CD4-positive, alpha-beta T cell treated with Interleukin-4 for 1 hour (primary cell): ENCODE results near the gene DYNC1H1.

ENCODE experiments used
- DNase-seq, 2 donors: peaks; one replicate each; pipeline ENCODE4 v3.0.0-alpha.2; 2020 to 2022

Gene DYNC1H1

DNA sequence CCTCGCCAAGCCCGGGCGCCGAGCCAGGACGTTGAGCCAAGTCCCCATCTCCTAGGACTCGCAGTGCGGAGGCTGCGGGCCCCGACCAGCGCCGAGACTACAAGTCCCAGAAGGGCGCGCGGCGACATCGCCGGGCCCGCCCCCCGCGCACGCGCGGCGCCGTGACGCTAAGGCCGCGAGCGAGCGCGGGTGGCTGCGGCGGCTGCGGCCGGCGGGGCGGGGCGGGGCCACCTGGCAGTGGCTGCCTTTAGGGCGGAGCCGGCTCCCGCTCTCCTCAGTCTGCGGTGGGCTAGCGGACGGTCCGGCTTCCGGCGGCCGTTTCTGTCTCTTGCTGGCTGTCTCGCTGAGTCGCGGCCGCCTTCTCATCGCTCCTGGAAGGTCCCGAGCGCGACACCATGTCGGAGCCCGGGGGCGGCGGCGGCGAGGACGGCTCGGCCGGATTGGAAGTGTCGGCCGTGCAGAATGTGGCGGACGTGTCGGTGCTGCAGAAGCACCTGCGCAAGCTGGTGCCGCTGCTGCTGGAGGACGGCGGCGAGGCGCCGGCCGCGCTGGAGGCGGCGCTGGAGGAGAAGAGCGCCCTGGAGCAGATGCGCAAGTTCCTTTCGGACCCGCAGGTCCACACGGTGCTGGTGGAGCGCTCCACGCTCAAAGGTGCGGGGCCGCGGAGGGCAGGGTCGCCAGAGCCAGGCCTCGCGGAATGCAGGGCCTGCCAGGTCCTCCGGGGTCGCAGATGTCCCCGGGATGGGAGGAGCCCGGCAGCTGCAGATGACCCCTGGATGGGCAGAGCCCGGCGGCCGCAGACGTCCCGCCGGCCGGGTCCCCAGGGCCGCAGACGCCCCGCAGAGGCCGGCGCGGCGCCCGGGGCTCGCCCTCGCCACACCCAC is at the start of gene DYNC1H1:
TSS of gene DYNC1H1 (plus strand) at position 277 of the 884 bp plus-strand sequence. CDS start at position 396, 119 bp downstream.
- DNase-seq = peak; percentile 89

DNA sequence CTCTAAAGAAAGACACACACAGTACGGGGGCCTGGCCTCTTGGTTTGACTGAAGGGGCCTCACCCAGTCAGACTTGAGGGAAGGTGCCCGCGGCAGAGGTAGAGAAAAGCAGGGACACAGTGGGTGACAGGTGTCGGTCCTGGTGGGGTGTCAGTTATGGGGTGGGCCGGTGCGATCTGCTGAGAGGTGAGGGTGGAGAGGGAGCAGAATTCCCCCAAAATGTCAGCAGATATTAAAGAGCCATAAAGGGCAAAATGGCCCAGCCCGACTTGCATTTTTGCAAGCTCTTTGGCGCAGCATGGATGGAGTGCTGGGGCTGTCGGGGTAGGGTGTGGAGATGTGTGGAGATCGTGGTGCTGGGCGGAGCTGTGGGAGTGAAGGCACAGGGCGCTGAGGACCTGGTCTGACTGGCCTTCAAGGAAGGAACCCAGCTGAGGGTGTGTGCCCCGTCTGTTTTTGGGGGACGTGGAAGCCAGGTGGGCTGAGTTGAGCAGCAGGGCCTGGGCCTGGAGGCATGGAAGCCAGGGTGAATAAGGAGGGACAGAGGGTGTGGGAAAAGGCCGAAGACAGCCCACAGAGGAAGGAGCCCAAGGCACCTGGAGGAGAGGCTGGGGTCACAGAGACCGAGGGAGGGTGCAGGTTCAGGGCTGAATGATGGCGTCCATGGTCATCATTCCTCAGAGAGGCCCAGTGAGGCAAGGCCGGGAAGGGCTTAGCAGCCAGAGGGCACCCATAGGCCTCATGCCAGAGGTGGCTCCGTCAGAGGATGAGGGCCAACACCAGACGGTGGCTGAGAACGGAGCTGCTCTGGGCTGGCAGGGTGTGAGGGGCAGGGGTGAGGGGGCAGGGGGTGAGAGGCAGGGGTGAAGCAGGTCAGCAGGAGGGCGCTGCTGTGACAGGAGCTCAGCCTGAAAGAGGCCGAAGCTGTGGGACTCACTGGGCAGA is 48.2 kb upstream of the DYNC1H1 start:
- no peak for DNase-seq

DNA sequence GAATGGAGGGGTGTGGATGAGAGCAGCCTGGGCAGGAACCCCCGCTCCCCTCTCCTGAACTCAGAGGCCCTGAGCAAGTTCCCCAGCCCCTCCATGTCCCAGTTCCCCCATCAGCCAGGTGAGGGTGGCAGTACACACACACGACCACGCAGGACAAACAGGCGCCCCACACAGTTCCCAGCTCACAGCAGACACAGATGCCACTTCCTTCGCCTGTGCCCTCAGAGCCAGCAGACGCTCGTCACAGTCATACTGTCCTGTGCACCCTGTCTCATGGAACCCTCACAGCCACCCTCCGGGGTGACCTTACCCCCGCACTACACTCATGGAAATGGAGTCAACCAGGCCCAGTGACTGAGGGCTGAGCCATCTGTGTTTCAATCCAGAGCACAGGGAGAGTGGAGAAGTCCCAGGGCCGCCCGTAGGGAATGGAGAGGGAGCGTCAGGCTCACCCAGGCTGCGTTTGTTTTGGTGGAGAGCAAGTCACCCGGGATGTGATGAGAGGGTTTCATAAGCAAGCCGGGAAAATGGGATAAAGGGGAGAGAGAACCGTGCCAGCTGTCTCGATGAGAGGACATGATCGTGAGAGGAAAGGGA is 47.5 kb upstream of the DYNC1H1 start:
- DNase-seq = no peak

DNA sequence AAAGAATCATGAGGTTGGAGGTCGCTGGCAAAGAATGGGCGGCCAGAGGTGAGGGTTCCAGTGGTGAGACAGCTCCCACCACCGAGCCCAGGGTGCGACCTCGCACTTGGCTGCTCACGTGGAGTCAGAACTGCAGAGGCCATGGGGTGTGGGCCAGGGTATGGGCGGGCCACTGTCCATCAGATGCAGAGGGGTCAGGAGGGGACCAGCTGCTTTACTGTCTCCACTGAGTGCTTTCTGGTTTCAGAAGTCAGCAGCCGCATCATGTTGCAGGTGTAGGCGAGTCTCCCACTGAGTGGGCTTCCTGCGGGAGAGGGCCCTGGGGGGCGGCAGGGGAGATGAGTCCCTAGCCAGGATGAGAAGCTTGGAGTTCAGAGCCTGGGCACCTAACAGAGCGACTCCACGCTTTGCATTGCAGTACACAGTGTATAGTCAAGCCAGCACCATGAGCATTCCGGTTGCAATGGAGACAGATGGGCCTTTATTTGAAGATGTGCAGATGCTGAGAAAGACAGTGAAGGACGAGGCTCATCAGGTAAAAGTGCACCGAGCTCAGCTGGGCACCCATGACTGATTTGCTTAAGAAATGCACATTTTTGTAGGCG is 46.9 kb upstream of the DYNC1H1 start:
- no peak for DNase-seq

DNA sequence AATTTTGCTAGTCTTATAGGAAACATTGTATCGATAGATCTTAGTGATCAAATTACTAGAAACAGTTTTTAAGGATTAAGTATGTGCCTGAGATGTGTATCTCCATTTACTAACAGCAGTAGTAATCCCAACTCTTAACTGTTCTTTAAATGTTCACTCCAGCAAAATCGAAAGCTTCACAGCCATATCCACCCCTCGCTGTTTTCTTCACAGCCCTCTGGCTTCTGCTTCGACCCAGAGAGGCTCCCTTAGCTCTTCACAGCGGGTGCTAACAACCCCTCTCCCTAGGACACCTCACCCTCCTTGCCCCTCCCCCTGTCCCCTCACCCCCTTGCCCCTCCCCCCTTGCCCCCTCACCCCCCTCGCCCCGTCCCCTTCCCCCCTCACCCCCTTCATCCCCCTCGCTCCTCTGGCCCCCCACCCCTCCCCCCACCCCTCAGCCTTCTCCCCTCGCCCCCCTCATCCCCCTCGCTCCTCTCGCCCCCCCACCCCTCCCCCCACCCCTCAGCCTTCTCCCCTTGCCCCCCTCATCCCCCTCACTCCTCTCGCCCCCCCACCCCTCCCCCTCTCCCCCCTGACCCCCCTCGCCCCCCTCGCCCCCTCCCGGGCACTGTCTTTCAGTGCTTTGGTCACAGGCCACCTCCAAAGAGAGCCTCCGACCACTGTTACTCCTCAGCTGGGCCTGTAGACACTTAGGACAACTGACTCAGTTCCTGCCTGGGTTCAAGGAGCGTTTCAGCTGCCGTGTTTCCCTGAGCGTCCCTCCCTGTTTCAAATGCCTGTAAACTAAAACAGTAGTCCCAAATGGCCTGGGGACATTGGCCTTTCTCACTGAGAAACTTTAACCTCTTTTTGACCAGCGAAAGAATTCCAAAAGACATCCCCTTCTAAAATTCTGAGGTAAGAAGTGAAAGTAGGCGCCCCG is 46.0 kb upstream of the DYNC1H1 start:
- DNase-seq = no peak

DNA sequence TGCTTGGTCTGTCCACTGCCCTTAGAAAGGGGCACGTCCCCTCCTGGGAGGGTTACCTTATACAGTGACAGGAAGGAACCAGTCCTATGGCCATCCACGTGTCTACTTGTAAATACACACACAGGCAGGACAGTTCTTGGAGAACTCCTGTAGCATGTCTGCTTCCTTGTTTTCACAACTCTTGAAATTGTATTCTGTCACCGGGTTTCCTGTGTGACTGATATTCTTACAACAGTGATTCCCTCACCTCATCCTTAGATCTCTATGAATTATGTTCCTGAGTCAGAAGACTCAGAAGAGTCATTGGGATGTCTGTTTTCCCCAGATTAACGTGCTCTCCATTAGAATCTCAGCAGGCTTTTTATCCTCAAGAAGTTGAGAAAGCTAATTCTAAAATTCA is 44.1 kb upstream of the DYNC1H1 start:
- no peak for DNase-seq

DNA sequence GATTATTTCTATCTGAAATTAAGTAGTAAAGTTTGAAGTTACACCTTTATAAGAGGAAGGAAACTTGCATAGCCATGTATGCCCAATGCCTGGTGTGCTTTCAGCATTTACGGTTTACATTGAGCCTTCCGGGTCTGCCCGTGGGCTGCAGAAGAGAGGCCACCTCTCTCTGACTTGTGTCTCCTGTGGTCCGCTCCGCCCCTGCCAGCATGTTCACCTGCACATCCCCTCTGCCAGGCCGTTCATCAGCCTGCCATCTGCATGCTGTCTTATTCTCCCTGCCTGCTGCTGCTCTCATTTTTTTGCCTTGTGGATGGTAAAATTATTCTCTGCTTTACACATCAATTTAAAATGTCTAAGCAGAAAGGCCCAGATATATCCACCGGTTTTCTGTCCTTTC is 41.5 kb upstream of the DYNC1H1 start:
- DNase-seq = no peak

DNA sequence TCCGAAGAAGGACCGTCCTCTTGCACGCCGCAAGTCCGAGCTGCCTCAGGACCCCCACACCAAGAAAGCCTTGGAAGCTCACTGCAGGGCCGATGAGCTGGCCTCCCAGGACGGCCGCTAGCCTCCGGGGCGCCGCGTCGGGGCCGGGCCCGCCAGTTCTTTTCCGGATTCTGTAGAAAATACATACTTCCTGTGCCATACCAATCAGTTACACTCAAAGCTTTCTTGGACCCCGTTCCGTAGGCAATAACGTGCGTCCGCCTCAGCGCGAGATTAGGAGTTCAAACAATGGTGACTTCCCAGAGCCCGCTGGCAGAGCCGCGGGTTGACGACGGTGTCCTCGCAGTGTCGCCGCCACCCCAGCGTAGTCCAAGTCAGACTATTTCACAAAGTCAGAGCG is 39.2 kb upstream of the DYNC1H1 start:
- DNase-seq = no peak

DNA sequence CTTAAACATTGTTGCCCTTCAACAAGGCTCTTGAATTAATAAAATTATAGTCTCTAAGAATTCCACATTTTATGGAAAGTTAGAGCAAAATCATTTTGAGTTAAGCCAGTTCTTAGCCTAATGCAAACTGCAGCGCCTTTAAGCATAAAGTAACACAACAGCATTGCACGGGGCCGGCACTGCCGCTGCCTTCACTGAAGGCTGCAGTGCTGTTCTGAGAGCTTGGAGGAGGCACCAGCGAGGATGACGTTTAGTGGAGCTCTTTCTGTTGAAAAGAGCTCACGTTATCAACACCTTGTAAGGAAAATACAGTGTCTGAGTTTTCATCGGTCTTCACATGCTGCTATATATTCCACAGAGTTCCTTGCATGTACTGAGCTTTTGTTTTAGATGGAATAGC is 38.3 kb upstream of the DYNC1H1 start:
- DNase-seq = no peak

DNA sequence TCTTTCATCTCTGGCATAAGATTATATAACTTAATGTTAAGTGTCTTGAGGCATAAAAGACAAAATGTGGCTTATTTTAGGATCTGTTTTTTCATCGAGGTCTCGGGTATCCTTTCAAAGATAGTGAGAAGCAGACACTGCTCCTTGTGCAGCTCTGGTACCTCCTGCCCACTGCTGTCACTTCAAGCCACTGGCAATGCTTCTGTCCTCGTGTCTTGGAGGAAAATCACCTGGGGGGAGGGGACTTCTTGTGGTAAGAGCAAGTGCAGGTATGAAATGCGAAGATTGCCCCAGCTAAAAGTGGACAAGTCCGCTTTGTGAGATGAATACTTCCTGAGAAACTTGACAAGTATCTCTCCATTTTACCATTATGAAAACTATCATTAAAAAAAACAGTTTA is 37.8 kb upstream of the DYNC1H1 start:
- DNase-seq = no peak

DNA sequence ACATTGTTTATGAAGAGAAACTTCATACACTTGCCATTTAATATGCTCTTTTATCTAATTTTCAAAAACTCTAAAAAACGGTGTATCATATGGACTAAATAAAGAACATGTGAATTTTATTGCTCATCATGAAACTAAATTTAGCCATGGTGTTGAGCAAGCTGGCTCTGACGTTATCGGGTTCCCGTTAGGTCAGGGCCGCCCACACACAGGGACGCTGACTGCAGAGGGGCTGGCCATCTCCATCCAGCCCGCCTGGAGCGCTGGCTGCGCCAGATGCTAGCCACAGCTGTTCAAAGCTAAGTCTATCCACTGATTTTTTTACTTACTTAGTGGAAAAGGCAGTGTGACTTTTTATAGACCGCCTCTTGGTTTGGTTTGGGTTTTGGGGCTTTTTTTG is 36.5 kb upstream of the DYNC1H1 start:
- DNase-seq = peak in 1 of 2 donors; percentile 37

DNA sequence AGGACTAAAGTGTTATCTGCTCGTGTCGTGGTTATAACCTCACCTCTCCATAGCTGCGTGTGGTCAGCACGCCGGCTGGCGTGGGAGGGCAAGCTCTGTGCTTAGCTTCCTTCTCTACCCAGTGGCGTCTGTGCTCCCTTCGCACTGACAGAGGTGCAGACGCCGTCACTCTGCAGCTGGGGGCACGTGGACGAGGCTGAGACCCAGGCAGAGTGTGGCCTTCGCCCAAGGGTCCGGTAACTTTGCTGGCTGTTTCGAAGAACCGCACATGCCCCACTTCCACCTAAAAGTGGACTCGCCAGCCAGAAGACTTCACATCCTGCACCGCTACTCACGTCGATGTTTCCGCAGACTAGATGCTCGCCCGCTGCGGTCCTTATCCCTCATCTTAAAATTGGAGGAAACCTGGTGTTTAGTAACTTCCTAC is 35.9 kb upstream of the DYNC1H1 start:
- no peak for DNase-seq

DNA sequence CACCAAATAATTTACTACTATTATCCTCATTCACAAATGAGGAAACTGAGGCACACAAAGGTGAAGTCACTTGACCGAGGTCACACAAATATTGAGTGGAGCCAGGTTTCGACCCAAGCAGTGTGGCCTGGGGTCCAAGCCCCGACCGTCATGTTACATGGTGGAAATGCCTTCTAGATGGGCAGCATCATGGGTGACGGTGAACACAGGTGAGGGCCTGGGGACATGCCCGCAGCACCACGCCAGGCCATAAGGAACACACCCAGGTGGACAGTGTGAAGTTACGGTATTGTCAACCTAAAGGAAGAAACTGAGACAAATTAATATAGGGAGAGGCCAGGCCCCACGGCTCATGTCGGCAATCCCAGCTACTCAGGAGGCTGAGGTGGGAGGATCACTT is 35.3 kb upstream of the DYNC1H1 start:
- DNase-seq = no peak

DNA sequence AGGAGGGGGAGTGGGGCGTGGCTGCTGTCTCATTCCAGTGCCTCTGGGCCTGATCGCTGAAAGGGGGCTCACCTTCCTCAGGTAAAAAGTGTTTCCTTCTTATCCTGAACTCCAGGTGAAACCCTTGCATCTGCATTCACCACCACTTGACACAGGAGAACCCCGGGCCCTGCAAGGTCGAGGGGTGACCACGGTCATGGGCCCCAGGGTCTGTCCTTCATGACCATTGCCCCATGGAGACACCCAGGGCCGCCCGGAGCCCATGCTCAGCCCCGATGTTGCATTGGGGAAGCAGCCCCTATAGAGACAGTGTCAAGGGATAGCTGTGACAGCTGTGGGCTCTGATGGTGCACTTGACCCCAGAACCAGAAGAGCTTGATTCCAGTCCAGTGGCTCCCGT is 34.4 kb upstream of the DYNC1H1 start:
- DNase-seq = no peak

DNA sequence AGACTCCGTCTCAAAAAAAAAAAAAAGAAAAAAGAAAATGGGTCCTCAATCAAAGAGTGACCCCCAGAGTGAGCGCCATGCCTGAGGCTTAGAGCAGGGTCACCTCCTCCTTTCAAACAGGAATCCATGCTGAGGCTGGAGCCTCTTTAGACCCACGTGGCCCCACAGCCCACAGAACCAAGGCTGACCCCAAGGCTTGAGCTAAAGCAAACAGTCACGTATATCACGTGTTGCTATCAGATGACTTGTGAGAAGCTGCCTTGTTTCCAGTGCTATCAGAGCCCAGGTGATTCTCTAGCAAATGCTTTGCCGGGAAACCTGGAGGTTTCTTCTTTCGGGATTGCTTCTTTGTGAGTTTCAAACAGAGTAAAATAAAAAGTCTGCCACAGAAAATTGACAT is 31.7 kb upstream of the DYNC1H1 start:
- no peak for DNase-seq

DNA sequence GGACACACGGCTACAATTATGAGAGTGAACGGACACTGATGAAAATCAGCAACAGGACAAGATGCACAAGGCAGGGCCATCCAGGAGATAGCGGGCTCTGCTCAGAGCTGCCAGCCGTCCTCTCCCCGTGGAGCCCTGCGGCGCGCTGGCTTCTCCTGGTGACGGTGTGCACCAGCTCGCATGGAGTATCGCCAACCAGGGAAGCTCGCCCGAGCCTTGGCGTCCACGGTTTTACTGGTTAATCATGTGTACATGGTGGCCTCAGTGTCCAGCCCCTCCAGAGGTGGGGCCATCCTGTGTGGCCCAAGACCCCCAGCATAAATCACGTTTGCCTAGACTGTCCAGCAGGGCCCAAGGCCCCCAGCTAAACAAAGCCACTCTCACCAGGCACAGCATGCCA is 31.2 kb upstream of the DYNC1H1 start:
- DNase-seq = no peak

DNA sequence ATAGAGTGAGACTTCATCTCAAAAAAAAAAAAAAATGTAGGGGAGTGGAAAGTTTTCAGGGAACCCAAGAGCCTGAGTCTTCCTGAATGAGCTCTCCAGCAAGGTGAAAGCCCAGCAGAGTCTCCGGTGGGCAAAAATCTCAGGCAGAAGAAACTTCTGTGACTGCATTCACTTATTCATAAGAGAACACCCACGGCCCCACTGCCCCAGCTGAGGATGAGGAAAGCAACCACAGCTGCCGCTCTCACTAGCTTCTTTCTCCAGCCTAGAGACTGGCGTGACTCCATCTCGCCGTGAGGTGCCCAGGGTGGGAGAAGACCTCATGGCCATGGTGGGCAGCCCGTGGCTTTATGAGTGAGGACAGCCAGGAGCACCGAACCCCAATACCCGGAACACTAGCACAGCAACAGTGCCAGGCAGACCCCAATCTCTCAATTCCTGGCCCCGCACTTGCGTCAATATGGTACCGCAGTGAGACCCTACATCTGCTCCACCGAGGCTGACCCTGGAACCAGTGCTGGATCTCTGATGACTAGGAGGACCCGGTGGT is 29.7 kb upstream of the DYNC1H1 start:
- DNase-seq = no peak

DNA sequence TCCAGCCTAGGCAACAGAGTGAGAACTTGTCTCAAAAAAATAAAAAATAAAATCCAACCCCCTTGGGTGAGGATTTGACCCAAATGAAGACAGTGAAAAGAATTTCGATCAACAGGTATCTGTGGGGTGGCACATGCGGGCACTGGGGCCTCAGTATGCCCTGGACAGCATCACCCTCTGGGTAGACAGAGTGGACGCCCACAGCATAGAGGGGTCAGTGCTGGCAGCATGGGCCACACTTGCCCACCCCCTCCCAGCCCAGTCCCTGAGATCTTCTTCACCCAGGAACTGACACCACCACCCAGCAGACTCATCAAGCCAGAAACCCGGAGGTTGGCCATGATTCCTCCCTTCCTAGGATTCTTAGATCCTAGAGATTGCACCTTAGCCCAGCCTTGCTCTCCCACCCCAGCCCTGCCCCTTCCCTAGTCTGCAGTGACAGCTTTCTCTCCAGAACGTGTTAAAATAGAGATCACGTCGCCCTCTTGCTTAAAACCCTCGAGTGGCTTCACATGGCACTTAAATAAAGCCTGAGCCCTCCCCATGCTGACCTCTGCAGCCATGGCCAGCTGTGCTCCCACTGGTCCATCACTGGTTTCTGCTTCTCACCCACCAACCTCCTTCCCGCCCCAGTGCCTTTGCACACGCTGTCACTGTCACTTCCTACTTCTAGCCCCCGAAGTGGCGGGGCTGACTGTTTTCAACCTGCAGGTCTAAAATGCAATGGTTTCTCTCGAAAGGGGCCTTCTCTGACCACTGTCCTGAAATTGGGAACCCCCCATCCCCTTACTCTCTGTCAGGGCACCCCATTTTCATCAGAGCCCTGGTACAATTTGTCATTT is 26.2 kb upstream of the DYNC1H1 start:
- DNase-seq = no peak

DNA sequence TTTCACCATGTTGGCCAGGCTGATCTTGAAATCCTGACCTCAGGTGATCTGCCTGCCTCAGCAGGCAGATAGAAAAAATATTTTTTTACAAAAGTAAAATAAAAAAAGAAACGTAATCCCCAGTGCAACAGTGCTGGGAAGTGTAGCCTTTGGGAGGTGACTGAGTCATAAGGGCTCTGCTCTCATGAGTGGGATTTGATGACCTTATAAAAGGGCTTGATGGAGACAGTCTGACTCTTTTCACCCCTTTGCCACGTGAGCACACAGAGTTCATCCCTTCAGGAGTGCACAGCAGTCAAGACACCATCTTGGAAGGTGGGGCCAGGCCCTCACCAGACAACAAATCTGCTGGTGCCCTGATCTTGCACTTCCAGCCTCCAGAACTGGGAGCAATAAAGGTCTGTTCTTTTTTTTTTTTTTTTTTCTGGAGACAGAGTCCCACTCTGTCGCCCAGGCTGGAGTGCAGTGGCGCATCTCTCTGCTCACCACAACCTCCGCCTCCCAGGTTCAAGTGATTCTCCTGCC is 24.7 kb upstream of the DYNC1H1 start:
- DNase-seq = no peak

DNA sequence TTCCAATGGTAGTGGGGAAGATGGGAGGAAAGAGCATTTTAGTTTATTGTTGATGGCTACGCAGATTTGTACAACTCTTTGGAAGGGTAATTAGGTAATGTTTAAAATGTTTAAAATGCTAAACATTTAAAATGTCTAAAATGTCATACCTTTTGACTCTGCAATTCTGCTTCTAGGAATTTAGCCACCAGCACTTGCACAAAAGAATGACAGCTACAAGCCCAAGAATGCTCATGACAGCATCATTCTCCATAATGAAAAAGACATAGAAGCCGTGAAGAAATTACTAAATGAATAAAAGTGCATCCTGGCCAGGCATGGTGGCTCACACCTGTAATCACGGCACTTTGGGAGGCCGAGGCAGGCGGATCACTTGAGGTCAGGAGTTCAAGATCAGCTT is 19.9 kb upstream of the DYNC1H1 start:
- no peak for DNase-seq
